HG03439 (cell line): ENCODE results near the gene EZH1.
A peak's percentile ranks its signal among the peaks of the same experiment; 100 is the strongest.
"Not testable (repeated sequence)": the region's sequence is repeated elsewhere in the genome, so short reads cannot be mapped to it uniquely, and the experiment has no call there.

Source experiments
- ATAC-seq: cut with Tn5 transposase; IDR thresholded peaks from one replicate; pipeline ENCODE4 v1.9.1; 2021; ENCODE audit warnings: mild to moderate bottlenecking, moderate library complexity; ENCODE audit not compliant: unreplicated experiment

The EZH1 gene

GRCh38 chr17:42673266-42673884 lies 71.5 kb downstream of the EZH1 start:
- ATAC-seq = no peak

- no peak for ATAC-seq
These were observed 72.8 kb downstream of the EZH1 start for GRCh38 chr17:42672038-42672437.

GRCh38 chr17:42670789-42671657 lies 73.8 kb downstream of the EZH1 start:
- no peak for ATAC-seq

GRCh38 chr17:42669977-42670788 lies 74.7 kb downstream of the EZH1 start:
- ATAC-seq = no peak

- no peak for ATAC-seq
These were observed 75.2 kb downstream of the EZH1 start for GRCh38 chr17:42669705-42669976.

GRCh38 chr17:42667088-42667951 lies 77.5 kb downstream of the EZH1 start:
- ATAC-seq = no peak

DNA sequence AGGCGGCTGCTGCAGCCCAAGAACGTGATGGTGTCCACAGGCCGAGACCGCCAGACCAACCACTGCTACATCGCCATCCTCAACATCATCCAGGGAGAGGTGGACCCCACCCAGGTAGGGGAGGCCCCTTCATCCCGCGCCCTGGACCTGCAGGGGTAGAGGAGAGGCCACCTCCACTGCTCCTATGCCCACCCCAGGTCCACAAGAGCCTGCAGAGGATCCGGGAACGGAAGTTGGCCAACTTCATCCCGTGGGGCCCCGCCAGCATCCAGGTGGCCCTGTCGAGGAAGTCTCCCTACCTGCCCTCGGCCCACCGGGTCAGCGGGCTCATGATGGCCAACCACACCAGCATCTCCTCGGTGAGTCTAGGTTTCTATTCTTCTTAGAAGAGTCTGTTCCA lies 78.7 kb downstream of the EZH1 start:
- ATAC-seq = not testable (repeated sequence)

DNA sequence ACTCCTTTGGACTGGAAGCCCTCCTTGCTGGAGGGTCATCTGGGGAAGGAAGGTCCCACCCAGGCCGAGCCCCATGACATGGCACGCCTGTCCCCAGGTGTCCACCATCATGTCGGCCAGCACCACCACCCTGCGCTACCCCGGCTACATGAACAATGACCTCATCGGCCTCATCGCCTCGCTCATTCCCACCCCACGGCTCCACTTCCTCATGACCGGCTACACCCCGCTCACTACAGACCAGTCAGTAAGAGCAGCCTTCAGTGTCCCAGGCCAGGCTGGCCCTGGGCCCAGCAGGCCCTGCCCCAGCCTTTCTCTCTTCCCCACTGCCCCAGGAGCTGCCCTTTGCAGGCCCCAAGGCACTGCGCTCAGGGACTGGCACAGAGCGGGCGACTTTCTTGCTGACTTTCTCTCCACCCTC lies 79.2 kb downstream of the EZH1 start:
- ATAC-seq = no peak

DNA sequence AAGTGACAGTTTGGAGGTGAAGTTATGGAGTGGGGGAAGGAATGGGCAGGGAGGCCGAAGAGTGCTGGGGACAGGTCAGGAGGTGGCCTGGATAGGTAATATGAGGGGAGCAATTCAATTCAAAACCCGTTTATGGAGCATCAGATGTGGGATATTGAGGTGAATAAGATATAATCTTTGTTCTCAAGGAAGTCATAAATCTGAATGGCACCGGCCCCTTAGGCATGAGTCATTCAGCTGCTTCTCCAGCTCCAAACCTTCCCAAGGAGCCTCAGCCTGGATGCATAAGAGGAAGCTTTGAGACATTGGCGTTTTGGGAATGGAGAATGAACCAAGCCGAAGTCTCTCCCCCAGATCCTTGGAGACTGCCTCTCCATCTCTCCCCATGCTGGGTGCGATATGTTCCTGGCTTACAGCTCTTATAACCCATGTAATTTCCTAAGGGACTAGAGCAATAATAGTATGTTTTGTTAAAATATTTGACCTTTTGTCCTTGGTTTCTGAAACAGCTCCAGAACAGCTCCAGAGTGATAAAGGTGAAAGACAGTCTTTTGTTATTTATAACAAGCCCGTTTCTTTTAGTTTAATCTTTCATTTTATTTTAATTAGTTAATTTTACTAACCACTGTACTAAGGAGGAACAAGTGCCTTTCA lies 84.0 kb downstream of the EZH1 start:
- ATAC-seq = no peak

- not testable (repeated sequence) for ATAC-seq
These were observed 84.9 kb downstream of the EZH1 start for GRCh38 chr17:42659932-42660274.

- peak; percentile 66 for ATAC-seq
These were observed 85.5 kb downstream of the EZH1 start, which contains the start of gene TUBG2 for GRCh38 chr17:42659079-42659931. TSS of gene TUBG2 (plus strand) at chr17:42659284. CDS start at chr17:42659504, 220 bp downstream.

DNA sequence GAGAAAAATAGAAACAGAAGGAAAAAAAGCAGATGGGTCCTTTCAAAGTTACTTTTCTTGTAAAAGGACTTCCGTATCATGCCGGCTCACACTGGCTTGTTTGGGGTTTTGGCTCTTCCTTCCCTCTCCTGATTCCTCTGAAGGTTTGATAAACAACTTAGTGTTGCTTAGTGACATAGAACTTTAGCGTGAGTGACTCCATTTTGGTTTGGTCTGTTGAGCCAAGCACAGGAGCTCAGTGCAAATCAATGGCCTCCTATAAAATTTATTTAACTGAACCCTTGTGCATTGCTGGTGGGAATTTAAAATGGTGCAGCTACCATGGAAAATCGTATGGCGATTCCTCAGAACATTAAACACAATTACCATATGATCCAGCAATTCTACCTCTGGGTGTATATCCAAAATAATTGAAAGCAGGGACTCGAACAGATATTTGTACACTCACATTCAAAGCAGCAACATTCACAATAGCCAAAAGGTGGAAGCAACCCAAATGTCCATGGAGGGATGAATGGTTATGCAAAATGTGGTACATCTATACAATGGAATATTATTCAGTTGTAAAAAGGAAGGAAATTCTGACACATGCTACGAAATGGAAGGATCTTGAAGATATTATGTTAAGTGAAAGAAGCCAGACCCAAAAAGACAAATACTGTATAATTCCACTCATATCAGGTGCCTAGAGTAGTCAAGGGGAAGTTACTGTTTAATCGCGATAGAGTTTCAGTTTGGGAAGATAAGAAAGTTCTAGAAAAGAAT lies 86.8 kb downstream of the EZH1 start:
- no peak for ATAC-seq

DNA sequence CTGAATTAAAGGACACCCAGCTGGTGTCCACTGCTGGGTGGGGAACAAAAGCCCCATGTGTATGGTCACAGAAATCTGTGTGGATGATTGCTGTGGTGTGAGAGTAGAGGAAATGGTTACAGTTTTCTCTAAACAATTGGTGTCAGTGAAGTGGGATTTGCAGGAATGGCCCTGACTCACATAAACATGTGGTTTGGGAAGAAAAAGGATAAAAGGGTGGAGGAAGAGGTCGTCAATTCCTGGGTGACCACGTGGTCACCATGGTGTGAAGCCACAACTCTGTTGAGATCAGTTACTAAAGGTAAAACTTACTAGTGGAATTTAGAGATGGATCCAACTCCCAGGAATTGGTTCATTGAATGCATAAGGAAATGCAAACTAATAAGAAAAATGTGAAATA lies 89.3 kb downstream of the EZH1 start:
- ATAC-seq = no peak

DNA sequence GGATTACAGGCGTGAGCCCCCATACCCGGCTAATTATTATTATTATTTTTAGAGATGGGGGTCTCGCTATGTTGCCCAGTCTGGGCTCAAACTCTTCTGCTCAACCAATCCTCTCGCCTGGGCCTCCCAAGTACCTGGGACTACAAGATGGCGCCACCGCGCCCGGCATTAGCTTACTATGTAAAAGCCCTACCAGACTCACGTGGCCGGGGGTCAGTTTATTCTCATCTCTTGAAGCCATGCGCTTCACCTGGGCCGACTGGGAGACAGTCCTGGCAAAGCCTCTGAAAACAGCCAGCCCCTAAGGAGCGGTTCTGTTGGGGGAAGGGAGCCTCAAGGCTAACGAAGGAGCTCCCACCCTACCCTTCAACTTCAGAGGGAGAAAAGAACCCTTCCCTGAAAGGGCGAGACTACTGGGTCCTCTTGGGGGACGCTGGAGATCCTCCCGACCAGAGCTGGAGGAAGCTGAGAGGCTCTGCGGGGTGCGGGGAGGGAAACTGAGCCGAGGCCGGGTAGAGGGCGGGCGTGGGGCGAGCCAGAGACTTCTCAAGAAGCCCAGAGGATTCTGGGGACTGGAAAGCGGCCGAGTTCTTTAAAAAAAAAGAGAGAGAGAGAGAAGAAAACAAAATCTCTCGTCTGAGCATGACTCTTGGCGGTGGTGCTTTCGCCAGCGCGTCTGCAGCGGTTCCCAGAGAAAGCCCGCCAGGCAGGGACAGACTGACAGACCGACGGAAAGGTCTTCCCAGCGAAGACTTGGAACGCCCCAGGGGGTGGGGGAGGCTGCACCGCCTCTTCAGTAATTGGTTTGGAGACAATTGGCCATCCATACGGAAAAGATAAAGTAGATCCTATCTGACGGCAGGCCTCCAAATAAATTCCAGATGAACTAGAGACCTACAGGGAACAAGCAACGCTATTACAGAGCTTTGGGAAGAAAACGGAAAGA lies 91.4 kb downstream of the EZH1 start:
- no peak for ATAC-seq

- ATAC-seq = no peak
These were observed 93.4 kb downstream of the EZH1 start for GRCh38 chr17:42651392-42651791.
